Measurements from ENCODE around the gene RAB2B. TPM values are rescaled to one million over a fixed set of nuclear protein-coding genes. Genes with fewer than 3 reads are reported as not detected.

Gene RAB2B
- total RNA-seq, 1 experiment from 2014 or later, result 28.3 TPM

DNA sequence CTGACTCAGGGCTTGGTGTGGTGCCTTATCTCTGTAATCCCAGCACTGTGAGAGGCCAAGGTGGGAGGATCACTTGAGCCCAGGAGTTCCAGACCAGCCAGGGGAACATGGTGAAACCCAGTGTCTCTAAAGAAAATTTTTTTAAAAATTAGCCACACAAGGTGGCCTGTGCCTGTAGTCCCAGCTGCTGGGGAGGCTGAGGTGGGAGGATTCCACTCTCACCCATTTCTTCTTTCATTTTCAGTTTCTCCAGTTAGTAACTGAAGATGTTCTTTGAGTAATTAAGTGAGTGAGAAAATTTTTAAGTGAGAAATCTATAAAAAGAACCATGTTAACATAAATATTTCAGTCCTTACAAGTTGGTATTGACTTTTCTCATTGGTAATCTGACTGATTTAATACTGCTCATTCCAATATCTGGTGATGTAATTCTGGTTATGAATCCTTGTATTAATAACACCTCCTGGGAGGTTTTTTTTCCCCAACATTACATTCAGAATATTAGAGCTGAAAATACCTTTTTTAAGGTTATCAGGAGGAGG, 28.3 kb upstream of the RAB2B start:
- H3K36me3 ChIP-seq, result peaks cover 63% of the 10 kb centered on the region
- DNase-seq (ENCODE audit: low read depth in 1 of 2, low spot score in 2 of 2), result no peak

DNA sequence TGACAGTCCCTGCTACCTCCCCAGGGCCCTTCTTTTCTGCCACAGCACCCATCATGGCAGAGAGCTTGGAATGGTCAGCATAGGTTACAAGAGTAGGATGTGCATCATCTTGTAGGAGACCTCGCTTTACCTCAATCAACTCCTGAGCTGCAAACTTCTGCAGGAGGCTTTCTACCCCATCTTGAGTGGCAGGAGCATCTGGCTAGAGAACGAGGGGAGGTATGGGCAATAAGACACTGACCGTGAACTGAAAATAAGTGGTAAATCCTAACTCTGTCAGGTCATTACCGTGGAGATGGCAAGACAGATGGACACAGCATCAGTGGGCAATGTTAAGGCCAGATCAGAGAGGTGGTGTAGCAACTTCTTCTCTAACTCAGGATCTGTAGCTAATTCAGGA, 26.6 kb upstream of the RAB2B start:
- Histone ChIP-seq H3K36me3 (peaks cover 68% of the 10 kb centered on the region), H3K9me3 (replicated peaks) (no peaks in the 10 kb centered on the region), H3K4me3 (no peak overlapping the region), H3K27me3 (replicated peaks) (no peaks in the 10 kb centered on the region), H3K27ac (no peak overlapping the region), H3K4me1 (replicated peaks) (no peaks in the 10 kb centered on the region)
- DNase-seq (ENCODE audit: low read depth in 1 of 2, low spot score in 2 of 2), result no peak

More for the DNA sequence above, 28.3 kb upstream of the RAB2B start:
- Histone ChIP-seq H3K27me3 (replicated peaks) (no peaks in the 10 kb centered on the region), H3K27ac (no peak overlapping the region), H3K9me3 (replicated peaks) (no peaks in the 10 kb centered on the region), H3K4me1 (replicated peaks) (peaks cover 4% of the 10 kb centered on the region), H3K4me3 (no peak overlapping the region)

DNA sequence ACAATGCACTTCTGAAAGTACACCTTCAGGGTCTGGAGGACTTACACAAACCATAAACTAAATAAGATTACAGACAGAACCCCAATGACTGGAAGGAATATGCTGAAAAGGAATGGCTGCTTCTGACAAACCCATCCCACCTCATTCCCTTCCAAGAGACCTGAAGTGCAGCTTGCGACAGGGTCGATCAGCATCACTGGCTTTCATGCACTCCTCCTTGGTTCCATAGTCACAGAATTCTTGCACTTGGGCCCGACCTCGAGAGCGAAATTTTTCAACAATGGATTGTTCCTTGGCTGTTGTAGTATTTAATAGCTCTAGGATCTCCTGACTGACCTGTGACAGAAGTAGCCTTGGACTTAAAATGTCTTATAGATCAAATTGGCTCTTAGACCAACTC, 24.8 kb upstream of the RAB2B start:
- H3K27ac ChIP-seq, result no peak overlapping the region
- no peak overlapping the region for H3K4me3 ChIP-seq
- H3K36me3 ChIP-seq, result peaks cover 72% of the 10 kb centered on the region
- H3K4me1 ChIP-seq (replicated peaks), result no peaks in the 10 kb centered on the region
- no peaks in the 10 kb centered on the region for H3K9me3 ChIP-seq (replicated peaks)
- no peaks in the 10 kb centered on the region for H3K27me3 ChIP-seq (replicated peaks)
- no peak for DNase-seq (ENCODE audit: low read depth in 1 of 2, low spot score in 2 of 2)

DNA sequence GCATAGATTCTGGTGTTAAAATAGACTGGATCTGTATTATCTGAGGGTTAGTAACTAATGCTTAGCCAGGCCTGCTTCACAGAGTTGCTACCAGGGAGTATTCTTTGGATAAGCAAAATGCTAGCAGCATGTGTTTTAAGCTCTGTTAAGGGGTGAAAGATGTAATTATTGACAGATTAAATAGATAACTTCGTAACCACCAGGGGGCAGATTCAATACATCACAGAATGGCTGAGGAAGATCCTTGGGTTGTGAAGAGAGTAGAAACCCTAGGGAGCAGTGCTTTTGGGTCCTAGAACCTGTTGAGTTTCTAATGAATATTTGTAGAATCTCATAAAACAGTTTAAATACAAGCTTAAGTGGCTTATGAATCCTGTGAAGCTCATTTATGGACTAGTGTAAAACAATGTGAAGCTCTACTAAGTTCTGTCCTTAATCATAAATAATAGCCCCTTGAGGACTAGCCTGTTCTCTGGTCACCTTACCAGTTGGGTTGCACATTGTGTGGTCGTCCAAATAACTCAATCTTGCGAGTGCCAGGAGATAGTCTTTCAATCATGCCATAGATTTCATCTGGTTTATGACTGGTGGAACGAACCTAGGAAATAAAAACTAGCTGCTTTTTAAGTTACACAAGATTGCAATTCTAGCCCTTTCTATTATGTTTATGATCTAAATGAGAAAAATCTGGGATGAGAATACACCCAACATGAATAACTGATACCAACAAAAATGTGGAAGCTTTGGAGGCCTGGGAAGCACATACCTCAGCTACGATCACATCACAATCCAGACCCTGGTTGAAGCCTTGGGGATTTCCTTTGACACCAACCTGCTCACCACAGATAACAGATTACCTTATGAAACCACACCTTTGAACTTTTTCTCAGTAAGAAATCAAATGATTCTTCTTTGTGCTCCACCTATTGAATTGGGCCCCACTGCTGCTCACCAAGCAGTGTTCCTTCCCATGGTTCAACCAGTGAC, 22.1 kb upstream of the RAB2B start:
- H3K36me3 ChIP-seq, result peaks cover 95% of the 10 kb centered on the region
- no peaks in the 10 kb centered on the region for H3K27me3 ChIP-seq (replicated peaks)
- no peak overlapping the region for H3K4me3 ChIP-seq
- no peaks in the 10 kb centered on the region for H3K4me1 ChIP-seq (replicated peaks)
- H3K27ac ChIP-seq, result no peak overlapping the region
- DNase-seq (ENCODE audit: low read depth in 1 of 2, low spot score in 2 of 2), result no peak
- no peaks in the 10 kb centered on the region for H3K9me3 ChIP-seq (replicated peaks)

DNA sequence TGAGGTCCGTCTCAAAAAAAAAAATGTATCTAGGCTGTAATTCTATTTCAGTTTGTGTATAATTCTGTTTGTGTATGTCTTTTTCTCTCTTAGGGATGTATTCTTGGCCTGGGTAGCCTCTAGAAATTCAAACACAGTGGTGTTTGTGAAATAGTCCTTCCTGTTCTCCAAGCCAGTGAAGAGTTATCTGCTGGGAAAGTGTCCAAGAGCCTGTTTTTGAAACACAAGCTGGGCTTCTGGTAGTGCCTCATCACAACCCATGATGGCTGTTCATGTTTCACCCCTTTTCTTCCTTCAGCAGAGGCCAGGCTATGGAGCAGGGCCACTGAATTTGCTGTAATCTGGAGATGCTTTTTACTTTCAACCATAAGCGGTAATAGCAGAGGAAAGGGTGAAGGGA, 19.7 kb upstream of the RAB2B start:
- no peak overlapping the region for H3K4me3 ChIP-seq

DNA sequence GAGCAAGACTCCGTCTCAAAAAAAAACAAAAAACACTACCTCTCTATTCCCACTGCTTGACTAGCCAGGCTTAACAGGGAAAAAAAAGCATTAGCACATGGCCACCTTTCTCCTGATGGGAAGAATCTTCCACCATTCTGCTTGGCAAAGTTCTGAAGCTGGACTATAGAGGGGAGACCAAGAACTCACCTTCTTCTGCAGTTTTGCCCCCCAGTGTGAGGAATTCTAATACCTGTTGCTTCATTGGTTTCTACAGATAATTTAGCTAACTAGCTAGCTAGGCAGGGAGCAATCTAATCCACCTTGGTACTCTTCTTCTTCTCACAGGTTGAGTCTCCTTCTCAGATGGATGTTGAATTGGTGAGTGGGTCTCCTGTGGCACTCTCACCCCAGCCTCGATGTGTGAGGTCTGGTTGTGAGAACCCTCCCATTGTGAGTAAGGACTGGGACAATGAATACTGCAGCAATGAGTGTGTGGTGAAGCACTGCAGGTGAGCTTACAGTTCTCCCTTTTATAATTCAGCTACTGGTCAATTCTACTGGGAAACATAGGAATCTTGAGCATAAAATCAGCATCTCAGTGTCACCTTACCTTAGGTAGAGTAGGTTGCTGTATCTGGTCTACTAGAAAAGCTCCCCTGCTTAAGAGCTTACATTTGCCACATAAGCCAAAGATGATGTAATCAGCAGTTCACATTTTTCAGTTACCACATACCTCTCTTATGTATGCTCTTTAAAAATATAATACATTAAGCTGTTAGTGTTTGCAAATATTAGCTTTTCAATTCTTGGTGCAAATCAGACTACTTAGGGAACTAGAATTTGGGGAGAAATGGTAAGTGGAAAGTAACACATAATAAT, 18.4 kb upstream of the RAB2B start:
- DNase-seq (ENCODE audit: low read depth in 1 of 2, low spot score in 2 of 2), result no peak
- H3K9me3 ChIP-seq (replicated peaks), result no peaks in the 10 kb centered on the region
- H3K27me3 ChIP-seq (replicated peaks), result no peaks in the 10 kb centered on the region
- H3K4me3 ChIP-seq, result no peak overlapping the region
- no peaks in the 10 kb centered on the region for H3K4me1 ChIP-seq (replicated peaks)
- H3K36me3 ChIP-seq, result peaks cover 86% of the 10 kb centered on the region
- no peak overlapping the region for H3K27ac ChIP-seq

More for the DNA sequence above, 19.7 kb upstream of the RAB2B start:
- no peak for DNase-seq (ENCODE audit: low read depth in 1 of 2, low spot score in 2 of 2)
- Histone ChIP-seq H3K36me3 (peaks cover 86% of the 10 kb centered on the region), H3K27me3 (replicated peaks) (no peaks in the 10 kb centered on the region), H3K27ac (no peak overlapping the region), H3K4me1 (replicated peaks) (no peaks in the 10 kb centered on the region), H3K9me3 (replicated peaks) (no peaks in the 10 kb centered on the region)

DNA sequence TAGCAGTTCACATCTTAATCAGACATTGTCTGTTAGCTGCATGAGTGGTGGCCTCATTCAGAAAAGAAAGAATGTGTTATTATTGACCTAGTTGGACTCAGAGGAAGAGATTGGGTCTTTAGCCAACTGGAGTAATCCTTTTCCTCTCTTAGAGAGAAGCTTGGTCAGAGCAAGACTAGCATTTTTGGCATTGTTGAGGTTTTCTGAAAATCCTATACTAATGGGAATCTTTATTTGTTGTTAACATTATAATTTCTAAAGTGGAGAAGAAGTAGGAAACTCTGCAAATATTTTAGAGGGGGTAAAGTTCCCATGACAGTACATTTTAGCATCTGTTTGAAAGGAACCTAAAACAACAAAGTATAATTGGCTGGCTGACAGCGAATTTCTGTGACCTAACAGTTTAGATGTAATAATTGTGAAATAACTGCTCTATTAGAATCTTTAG, 9.9 kb upstream of the RAB2B start:
- H3K4me1 ChIP-seq (replicated peaks), result 0 out of 2 replicates have a peak, but pooled peaks cover 3% of the 10 kb centered on the region
- no peak overlapping the region for H3K4me3 ChIP-seq
- no peaks in the 10 kb centered on the region for H3K27me3 ChIP-seq (replicated peaks)
- H3K27ac ChIP-seq, result peak overlapping the region; percentile 59
- peak in 1 of 2 experiments; percentile 76 for DNase-seq (ENCODE audit: low read depth in 1 of 2, low spot score in 2 of 2)
- H3K36me3 ChIP-seq, result peaks cover 47% of the 10 kb centered on the region
- no peaks in the 10 kb centered on the region for H3K9me3 ChIP-seq (replicated peaks)

DNA sequence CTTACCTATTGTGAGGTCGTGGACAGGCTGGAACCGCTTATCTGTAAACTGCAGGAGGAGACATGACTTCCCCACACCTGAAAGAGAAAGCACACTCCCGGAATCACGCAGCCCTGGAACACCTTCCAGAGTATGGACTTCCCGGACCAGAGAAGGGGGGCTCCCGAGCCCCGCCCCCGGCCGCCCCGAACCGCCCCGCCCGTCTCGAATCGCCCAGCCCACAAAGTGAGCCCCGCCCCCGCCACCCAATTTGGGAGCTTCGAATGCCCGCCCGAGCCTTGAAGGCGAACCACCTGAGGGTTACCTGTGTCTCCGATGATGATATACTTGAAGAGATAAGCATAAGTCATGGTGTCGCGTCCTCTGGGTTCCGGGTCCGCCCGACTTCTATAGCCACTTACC, 235 bp downstream of the RAB2B start:
- peaks cover 7% of the 10 kb centered on the region; the same call in 1 of the 2 replicates for H3K4me1 ChIP-seq (replicated peaks)
- no peak overlapping the region for H3K27ac ChIP-seq
- no peaks in the 10 kb centered on the region for H3K27me3 ChIP-seq (replicated peaks)
- H3K9me3 ChIP-seq (replicated peaks), result no peaks in the 10 kb centered on the region
- peak in 1 of 2 experiments; percentile 73 for DNase-seq (ENCODE audit: low read depth in 1 of 2, low spot score in 2 of 2)
- H3K36me3 ChIP-seq, result peaks cover 19% of the 10 kb centered on the region
- H3K4me3 ChIP-seq, result peak overlapping the region; percentile 64

DNA sequence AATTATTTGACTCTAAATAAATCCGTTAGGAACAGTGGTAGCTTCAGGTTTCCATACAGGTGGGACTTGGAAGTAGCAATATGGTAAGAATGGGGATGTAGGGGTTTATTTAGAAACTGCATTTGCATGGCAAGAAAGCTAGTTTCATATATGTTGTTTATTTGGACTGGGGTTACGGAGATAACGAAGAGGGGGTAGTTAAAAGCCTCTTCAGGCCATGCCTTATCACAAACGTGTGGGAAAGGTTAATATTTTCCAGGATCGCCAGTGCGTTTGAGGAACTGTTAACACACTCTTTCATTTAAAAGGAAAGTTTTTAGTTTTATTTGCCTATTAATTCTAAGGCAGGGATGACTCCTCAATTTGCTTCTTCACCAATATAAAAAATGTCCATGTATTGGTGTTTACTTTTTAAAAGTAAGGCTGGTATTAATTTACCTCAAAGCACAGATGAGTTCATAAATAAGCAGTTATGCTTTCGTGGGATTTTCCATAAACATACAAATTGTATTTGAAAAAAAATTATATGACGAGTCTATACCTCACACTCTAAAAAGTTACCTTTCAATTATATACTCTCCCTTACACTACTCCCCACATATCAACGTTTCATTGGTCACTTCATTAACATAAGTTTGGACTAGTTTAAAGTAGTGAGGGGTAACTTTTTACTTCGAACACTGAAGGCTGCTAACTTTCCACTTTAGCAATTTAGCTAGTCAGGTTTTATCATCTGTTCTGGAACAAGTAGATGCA, 814 bp downstream of the RAB2B start:
- H3K9me3 ChIP-seq (replicated peaks), result no peaks in the 10 kb centered on the region
- H3K27ac ChIP-seq, result no peak overlapping the region
- H3K4me3 ChIP-seq, result peak overlapping the region; percentile 64
- no peak for DNase-seq (ENCODE audit: low read depth in 1 of 2, low spot score in 2 of 2)
- H3K27me3 ChIP-seq (replicated peaks), result no peaks in the 10 kb centered on the region
- peaks cover 13% of the 10 kb centered on the region for H3K36me3 ChIP-seq
- H3K4me1 ChIP-seq (replicated peaks), result peaks cover 7% of the 10 kb centered on the region; the same call in 1 of the 2 replicates

DNA sequence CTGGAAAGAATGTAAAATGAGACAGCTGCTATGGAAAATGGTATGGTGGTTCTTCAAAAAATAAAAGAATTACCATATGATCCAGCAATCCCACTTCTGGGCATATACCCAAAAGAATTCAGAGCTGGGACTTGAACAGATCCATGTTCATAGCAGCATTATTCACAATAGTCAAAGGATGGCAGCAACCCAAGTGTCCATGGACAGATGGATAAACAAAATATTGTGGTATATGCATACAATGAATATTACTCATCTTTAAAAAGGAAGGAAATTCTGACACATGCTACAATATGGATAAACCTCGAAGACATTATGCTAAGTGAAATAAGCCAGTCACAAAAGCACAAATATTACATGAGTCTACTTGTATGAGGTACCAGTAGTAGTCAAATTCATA, 9.1 kb downstream of the RAB2B start:
- Histone ChIP-seq H3K27me3 (replicated peaks) (no peaks in the 10 kb centered on the region), H3K27ac (no peak overlapping the region), H3K36me3 (peaks cover 27% of the 10 kb centered on the region), H3K4me1 (replicated peaks) (no peaks in the 10 kb centered on the region), H3K9me3 (replicated peaks) (no peaks in the 10 kb centered on the region), H3K4me3 (no peak overlapping the region)
- no peak for DNase-seq (ENCODE audit: low read depth in 1 of 2, low spot score in 2 of 2)

DNA sequence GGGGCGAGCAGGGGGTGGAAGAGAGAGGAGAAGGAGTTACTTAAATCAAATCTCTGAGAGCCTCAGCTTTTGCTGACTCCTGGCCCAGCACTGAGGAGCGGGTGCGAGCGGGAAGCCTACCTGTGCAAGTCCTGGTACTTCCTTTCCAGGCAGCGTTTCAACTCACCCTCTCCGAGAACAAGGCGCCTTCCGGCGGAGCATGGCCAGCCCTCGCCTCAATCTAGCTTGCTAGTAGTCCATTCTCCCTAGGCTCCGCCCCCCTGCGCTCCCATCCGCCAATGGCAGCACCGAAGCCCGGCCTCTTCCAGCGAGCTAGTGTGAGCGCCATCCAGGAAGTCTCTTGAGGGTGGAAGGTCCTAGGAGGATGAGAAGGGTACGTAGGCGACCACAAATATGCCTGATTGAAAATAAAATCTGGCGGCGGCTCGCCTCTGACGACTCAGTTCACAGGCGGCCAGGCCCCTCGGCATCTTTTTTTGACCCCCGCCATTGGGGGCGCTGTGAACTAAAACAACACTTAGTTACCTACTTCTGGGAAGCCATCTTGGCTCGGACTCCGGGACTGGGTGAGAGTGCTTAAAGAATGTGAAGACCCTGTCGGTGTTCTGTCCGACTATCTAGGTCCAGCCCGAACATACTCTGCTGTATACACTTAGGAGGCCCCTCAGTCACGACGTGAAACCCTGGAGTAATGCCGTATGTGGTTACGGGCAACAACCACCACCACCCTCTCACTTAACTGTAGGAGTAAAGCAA, 20.7 kb downstream of the RAB2B start, which contains the start of gene CHD8:
Gene CHD8 (minus strand): TSS at position 212 of the 756 bp plus-strand sequence. CDS start 24,480 bp downstream, outside the sequence.
- H3K4me1 ChIP-seq (replicated peaks), result peaks cover 6% of the 10 kb centered on the region; the same call in 1 of the 2 replicates
- H3K4me3 ChIP-seq, result peak within 1 kb of the TSS; percentile 55
- peak; percentile 98 to 99 for DNase-seq (ENCODE audit: low read depth in 1 of 2, low spot score in 2 of 2)
- peak within 1 kb of the TSS; percentile 73 for H3K27ac ChIP-seq
- H3K36me3 ChIP-seq, result peaks cover 11% of the 10 kb centered on the region
- H3K27me3 ChIP-seq (replicated peaks), result no peaks in the 10 kb centered on the region
- no peaks in the 10 kb centered on the region for H3K9me3 ChIP-seq (replicated peaks)

DNA sequence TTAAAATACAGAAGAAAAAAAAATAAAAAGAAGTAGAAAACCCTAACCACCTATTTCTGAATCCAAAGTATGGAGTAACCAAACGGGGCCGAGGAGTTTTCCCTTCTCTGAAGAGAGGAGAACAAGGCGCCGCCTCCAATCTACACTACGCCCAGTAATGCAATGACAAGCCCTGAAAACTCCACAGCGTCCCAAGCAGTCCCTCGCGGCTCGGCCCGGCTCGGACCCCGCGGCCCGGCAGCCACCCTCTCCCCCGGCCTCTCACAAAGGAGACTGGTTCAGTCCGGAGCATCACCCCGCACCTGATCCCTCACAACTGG, 21.2 kb downstream of the RAB2B start:
- H3K4me3 ChIP-seq, result peak overlapping the region; percentile 55
- no peaks in the 10 kb centered on the region for H3K27me3 ChIP-seq (replicated peaks)
- DNase-seq (ENCODE audit: low read depth in 1 of 2, low spot score in 2 of 2), result no peak
- H3K4me1 ChIP-seq (replicated peaks), result peaks cover 6% of the 10 kb centered on the region; the same call in 1 of the 2 replicates
- peak overlapping the region; percentile 30 for H3K27ac ChIP-seq
- no peaks in the 10 kb centered on the region for H3K9me3 ChIP-seq (replicated peaks)
- H3K36me3 ChIP-seq, result peaks cover 9% of the 10 kb centered on the region

Measured in SJSA1 (cell line).